ENCODE data around the gene CHCHD3. TPM values are rescaled to one million over a fixed set of nuclear protein-coding genes. Genes with fewer than 3 reads are reported as not detected.

CHCHD3 gene
- total RNA-seq, 4 donors from 2014 or later = 40.6 to 66.6 (median 48.1) TPM

DNA sequence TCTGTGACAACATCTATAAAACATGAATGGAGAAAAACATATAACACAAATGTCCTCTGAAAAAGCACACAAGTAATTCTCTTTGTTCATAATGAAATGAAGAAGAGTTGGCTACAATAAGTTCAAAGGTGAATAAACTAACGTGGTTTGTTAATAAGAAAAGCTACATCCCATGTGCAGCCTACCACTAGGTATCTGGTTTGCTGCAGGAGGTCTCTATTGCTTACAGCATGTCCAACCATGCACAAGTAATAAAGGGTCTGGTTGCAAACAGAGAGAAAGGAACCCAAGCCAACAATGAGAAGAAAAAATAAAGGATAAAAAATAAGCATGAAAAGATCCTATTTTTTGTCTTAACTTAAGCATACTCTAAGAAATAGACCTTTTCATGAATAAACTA is 139.2 kb downstream of the CHCHD3 start:
- H3K4me1 ChIP-seq = no peaks in the 10 kb centered on the region
- no peak overlapping the region for H3K27ac ChIP-seq
- TF ChIP-seq EP300 (IDR thresholded peaks at IDR 0.05) = no peak
- no peak for TF ChIP-seq POLR2A (IDR thresholded peaks at IDR 0.05)
- TF ChIP-seq, protein P1, sequence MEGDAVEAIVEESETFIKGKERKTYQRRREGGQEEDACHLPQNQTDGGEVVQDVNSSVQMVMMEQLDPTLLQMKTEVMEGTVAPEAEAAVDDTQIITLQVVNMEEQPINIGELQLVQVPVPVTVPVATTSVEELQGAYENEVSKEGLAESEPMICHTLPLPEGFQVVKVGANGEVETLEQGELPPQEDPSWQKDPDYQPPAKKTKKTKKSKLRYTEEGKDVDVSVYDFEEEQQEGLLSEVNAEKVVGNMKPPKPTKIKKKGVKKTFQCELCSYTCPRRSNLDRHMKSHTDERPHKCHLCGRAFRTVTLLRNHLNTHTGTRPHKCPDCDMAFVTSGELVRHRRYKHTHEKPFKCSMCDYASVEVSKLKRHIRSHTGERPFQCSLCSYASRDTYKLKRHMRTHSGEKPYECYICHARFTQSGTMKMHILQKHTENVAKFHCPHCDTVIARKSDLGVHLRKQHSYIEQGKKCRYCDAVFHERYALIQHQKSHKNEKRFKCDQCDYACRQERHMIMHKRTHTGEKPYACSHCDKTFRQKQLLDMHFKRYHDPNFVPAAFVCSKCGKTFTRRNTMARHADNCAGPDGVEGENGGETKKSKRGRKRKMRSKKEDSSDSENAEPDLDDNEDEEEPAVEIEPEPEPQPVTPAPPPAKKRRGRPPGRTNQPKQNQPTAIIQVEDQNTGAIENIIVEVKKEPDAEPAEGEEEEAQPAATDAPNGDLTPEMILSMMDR (IDR thresholded peaks at IDR 0.05) = no peak
- no peaks in the 10 kb centered on the region for H3K9me3 ChIP-seq
- no peak overlapping the region for H3K4me3 ChIP-seq
- DNase-seq (ENCODE audit: low spot score in 2 of 2) = no peak
- H3K27me3 ChIP-seq = no peaks in the 10 kb centered on the region
- WGBS, 2 donors = 71 to 78% methylated on average over 1 of the region's 1 CpG
- no peaks in the 10 kb centered on the region for H3K36me3 ChIP-seq

DNA sequence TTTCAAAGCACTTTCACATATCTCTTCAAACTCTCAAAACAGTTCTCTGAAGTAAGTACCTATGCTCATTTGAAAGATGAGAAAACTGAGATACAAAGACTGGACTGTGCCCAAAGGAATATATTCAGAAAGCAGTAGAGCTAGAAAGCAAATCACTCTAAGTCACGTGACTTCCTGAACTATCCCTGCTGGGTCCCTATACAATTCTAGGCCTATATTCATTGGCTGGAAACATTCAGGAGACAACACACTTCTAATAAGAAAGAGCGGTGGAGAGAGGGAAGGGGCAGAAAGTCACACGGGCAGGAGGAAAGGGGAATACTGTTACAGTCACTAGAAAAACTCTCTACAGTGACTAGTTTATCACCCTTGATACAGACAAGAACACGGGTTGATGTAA is 140.0 kb downstream of the CHCHD3 start:
- H3K9me3 ChIP-seq = no peaks in the 10 kb centered on the region
- H3K27ac ChIP-seq = no peak overlapping the region
- no peaks in the 10 kb centered on the region for H3K27me3 ChIP-seq
- H3K4me1 ChIP-seq = no peaks in the 10 kb centered on the region
- 81 to 88% methylated on average over 4 of the region's 4 CpGs for WGBS, 2 donors
- TF ChIP-seq, protein P1 (IDR thresholded peaks at IDR 0.05) = no peak
- TF ChIP-seq EP300 (IDR thresholded peaks at IDR 0.05) = no peak
- TF ChIP-seq POLR2A (IDR thresholded peaks at IDR 0.05) = no peak
- no peaks in the 10 kb centered on the region for H3K36me3 ChIP-seq
- no peak for DNase-seq (ENCODE audit: low spot score in 2 of 2)
- no peak overlapping the region for H3K4me3 ChIP-seq

DNA sequence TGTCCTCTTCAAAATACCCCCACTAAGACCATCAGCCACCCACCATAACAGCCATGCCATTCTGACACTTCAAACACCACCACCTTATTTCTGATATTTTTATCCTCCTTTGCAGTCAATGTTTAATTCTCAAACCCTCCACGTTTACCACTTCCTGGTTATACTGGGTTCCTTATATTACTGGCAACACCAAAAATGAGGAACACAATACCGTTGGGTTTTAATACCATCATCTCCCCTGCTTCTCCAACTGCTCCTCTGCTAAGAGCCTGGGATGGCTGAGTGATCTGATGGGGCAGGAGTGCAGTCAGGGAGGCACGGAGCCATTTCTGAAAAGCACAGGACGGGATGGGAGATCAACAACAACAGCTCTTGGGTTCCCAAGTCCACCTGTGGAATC is 140.5 kb downstream of the CHCHD3 start:
- Histone ChIP-seq H3K4me3 (no peak overlapping the region), H3K27me3 (no peaks in the 10 kb centered on the region), H3K9me3 (peaks cover 0 to under 1% (median 0%) of the 10 kb centered on the region in 4 donors), H3K36me3 (no peaks in the 10 kb centered on the region), H3K4me1 (no peaks in the 10 kb centered on the region), H3K27ac (no peak overlapping the region)
- TF ChIP-seq POLR2A (IDR thresholded peaks at IDR 0.05) (no peak), EP300 (IDR thresholded peaks at IDR 0.05) (no peak)
- TF ChIP-seq, protein P1 (IDR thresholded peaks at IDR 0.05) = no peak
- DNase-seq (ENCODE audit: low spot score in 2 of 2) = no peak
- 88 to 92% methylated on average over 4 of the region's 4 CpGs for WGBS, 2 donors

DNA sequence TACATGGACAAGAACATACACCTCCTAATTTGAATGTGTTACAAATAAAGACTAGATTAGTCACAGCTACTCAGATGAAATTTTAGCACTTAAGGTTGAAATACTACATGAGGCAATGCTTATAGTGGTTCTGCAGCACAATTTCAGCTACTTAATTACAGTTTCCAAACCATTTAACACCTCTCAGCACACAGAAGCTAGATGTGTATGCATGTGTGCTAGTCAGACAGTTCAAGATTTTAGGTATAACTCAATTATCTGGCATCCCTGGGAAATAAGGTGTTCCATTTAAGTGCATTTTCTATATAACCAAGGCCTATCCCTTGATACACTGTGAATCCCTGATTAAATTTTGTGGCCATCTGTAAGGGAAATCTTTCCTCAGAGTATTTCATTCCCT is 141.8 kb downstream of the CHCHD3 start:
- no peak overlapping the region for H3K4me3 ChIP-seq
- H3K4me1 ChIP-seq = no peaks in the 10 kb centered on the region
- H3K27ac ChIP-seq = no peak overlapping the region
- peaks cover 0 to 11% (median 0%) of the 10 kb centered on the region in 3 donors for H3K36me3 ChIP-seq
- TF ChIP-seq, protein P1 (IDR thresholded peaks at IDR 0.05) = no peak
- no peak for DNase-seq (ENCODE audit: low spot score in 2 of 2)
- no peaks in the 10 kb centered on the region for H3K27me3 ChIP-seq
- H3K9me3 ChIP-seq = peaks cover 0 to 10% (median 0%) of the 10 kb centered on the region in 4 donors

DNA sequence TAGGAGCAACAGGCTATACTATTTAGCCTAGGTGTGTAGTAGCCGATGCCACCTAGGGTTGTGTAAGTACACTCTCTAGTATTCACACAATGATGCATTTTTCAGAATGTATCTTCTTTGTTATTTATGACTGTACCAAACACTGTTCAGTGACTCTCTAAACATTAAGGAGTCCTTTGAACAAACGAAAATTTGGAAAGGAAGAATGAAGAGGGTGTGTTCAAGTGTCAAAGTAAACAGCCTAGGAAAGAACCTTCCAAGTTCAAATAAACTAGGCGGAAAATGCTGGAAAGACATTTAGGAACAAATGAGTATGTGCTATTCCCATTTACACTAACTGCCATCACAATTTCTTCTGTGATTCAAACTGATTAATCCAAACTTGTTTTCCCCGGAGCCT is 142.4 kb downstream of the CHCHD3 start:
- Histone ChIP-seq H3K27me3 (no peaks in the 10 kb centered on the region), H3K27ac (no peak overlapping the region), H3K36me3 (peaks cover 0 to 11% (median 0%) of the 10 kb centered on the region in 3 donors), H3K9me3 (peaks cover 0 to 10% (median 0%) of the 10 kb centered on the region in 4 donors), H3K4me3 (no peak overlapping the region), H3K4me1 (no peaks in the 10 kb centered on the region)
- no peak for TF ChIP-seq EP300 (IDR thresholded peaks at IDR 0.05)
- TF ChIP-seq, protein P1 (IDR thresholded peaks at IDR 0.05) = no peak
- no peak for TF ChIP-seq POLR2A (IDR thresholded peaks at IDR 0.05)
- DNase-seq (ENCODE audit: low spot score in 2 of 2) = no peak
- WGBS, 2 donors = 75 to 78% methylated on average over 4 of the region's 4 CpGs

Measured in tibial nerve (tissue), 4 donors.